Daoy (cell line): ENCODE measurements around the gene SOBP. TPM values are rescaled to one million over a fixed set of nuclear protein-coding genes. Genes with fewer than 3 reads are reported as not detected.

Experiments
- DNase-seq: peaks from one replicate; pipeline ENCODE4 v3.0.0-alpha.2; 2015; ENCODE audit warnings: low read depth
- total RNA-seq: library from RNA; depleted of rRNA; stranded (reverse); fragments of >200 nt; shearing (Covaris generic); gene quantifications from 2 replicates; pipeline ENCODE4 v1.2.3, GENCODE V29; 2014

SOBP gene
- total RNA-seq, 1 experiment from 2014 or later, result 2.1 TPM

DNA sequence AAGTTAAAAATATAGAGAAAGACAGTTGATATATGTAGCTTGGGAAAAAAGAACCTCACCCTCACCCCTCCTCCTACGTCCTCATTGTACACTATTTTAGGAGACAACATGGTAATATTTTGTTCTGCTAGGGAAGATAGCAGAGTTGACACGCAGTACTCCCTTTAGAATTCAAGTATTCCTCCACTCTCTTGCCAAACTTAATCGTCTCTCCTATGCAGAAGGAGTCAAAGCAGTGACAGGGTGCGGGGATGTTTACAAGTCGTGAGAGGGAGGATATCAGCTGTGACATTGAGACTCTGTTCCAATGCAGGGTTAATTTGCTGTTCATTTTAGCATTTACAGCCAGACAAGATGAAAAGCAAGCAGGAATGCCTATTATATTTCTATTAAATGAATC, 97.5 kb downstream of the SOBP start:
- DNase-seq, result no peak

DNA sequence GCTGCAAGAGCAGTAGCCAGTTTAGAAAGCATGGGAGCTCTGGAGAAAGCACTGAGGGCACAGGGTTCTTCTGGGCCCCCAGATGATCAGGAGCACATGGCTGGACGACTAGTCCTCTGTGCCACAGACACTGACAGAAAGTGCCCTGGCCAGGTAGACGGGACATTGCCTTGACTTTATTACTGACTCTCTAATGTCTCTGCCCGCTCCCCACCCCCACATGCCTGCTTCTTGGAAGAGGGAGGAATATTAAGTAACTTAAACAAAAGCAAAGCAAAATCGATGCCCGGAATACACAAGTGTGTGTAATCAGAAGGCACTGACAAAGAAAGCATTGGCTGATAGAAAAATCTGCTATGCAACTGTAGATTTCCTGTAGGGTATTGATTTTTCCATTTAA, 99.3 kb downstream of the SOBP start:
- no peak for DNase-seq

DNA sequence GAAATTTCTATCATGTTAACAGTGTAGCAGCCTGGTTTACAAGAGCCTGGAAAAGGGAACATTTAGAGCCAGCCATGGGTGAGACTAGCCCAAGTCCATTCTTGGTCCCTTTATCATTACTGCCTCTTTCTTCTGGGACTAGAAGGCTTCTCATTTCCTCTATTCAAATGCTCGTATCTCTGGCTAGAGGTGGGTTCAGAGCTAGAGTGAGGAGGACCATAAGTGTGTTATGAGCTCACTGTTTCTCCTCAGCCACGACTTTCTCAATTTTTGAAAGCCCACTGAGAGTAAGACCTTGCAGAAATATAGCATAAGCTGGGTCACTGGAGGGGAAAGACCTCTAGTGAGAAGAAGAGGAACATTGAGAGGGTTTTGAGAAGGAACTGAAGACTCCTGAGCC, 100.0 kb downstream of the SOBP start:
- DNase-seq, result no peak

DNA sequence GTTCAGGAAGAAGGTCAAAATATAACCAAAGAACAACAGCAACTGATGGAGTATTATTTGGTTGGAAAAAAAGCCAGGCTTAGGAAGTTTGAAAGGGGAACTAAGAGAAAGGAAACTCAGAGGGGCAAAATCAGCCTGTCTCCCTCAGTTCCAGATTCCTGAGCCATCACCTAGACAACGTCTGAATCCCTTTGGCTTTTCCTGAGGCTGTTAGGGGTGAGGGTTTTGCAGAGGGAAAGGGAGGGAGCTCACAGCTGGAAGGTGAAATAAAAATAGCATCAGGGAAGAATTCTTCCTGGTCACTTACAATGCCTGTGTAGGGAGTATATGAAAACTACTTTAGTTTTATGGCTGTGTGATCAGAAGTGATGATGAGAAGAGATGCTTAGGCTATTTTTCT, 100.5 kb downstream of the SOBP start:
- DNase-seq, result no peak

DNA sequence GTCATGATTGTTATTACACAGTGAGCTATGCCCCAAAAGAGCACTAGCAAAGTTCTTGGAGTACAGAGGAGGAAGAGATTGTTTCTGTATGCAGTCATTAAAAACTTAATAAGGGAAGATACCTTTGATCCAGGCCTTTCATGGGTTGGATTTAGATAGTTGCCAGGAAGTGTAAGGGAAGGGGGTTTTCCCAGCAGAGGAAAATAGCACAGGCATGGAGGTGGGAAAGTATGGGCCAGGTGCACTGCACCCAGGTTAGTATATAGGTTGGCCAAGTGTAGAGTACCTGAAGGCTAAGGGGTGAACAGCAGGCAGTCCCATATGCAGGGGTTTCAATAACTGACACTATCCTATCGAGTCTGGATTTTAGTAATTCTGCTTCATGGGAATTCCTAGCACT, 101.4 kb downstream of the SOBP start:
- no peak for DNase-seq

DNA sequence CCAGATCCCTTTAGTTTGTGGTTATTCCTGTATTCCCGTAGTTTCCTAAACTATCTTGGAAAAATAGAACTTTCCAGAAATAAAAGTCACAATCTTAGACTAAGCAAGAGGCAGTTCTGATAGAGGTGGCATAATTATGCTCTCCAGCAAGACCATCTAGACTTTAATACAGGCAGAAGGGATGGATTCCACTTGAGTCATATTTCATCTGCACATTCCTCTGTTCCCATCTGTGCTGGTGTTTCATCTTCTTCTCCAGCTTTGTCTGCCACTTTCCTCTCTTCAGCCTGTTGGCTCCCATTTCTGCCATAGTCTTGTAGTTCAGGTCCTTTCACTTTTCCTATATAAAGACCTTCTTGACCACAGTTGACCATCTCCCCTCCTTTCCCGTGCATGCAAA, 102.9 kb downstream of the SOBP start:
- DNase-seq, result no peak

DNA sequence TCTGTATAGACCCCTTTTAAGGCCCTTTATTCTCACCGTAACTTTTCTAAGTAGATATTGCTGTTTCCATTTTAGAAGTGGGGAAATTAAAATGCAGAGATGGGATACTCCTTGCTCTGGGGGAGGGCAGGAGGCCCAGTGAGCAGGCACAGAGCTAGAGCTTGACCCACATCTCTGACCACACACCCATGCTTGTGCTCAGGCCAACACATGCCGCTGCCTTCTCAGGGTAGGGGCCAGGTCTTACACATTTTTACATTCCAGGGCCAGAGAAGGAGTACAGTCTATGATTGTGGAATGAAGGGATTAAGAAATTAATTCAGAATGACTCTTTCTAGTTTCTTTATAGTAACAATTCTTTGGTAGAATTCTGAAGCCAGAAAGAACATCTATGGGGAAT, 104.8 kb downstream of the SOBP start:
- DNase-seq, result no peak

DNA sequence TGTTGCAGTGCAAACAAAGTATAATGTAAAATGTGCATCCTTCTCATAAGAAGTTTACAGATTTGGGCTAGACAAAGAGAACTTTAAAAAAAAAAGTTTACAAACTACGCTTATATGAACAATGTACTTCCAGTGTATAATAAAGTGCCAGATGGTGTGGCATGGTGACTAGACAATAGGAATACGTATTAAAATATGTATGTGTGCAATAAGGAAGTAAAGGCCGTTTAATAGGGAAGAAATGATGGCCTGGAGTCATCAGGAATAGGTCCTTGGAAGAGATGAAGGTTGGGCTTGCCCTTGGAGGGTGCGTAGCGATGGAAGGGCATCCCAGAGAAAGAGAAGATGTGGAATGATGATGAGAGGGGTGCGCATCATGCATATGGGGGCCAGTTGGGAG, 108.2 kb downstream of the SOBP start:
- DNase-seq, result no peak

DNA sequence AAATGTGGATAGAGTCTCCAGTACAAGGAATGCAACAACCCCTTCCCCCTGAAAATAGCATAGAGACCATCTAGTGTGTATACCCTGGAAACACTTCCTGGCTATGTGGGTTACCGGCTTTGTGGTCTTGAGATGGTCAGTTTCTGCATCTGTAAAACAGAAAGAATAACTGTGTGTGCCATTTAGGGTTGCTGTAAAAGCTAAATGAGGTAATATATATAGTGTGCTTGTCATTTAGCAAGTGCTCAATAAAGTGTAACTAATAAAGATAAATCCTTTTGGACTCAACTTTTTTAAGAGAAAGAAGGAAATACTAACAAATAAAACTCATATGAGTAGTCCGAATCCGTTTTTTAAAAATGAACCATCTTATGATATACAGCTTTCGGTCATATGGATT, 109.1 kb downstream of the SOBP start:
- no peak for DNase-seq

DNA sequence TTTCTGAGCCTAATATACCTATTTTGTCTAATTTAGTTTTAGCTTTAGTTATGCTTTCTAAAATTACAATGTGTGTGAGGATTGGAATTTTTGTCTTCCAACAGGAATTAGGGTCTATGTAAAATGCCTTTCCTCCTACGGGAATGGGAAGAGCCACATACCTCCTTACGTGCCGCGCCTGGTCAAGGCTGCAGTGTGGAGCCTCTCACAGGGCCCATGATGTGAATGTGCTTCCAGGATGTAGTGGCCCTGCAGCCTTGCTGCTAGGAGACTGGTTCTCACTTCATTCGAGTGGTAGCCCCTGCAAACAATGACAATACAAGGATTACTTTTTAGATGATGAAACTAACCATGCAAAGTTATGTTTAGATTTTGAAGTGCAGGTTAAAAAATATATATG, 110.2 kb downstream of the SOBP start:
- DNase-seq, result no peak

DNA sequence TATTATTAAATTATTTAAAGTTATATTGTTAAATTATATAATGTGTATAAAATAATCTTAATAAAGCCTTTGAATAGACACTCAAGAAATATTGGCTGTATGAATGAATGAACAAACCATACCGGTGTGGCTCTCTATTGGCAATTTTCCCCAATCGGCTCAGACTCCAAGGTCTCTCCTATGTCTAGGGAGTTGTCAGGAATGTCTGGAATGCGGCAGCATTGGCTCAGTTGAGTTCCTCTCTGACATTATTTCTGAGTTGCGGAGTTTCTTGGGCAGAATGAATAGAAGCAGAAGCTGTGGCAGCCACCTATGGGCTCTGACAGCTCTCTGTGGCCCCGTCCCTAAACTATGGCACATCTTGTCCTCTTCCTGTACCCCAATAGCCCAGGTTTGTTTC, 111.0 kb downstream of the SOBP start:
- DNase-seq, result peak; percentile 66

DNA sequence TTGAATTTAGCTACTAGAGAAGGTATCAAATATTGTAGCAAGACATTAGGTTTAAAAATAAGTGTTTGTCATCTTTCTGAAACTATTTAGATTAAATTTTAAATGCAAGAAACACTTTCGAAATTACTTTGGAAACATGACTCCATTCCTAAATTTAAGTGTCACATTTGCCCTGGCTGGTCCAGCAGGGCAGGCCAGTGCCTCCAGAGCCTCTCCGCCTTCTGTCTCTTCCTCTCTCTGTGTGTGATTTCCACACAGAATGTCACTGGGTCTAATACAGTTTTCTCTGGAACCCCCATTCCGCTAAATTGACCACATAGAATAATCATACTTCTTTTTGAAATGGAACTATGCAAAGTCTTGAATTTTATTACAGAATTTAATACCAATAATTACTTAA, 111.5 kb downstream of the SOBP start:
- no peak for DNase-seq

DNA sequence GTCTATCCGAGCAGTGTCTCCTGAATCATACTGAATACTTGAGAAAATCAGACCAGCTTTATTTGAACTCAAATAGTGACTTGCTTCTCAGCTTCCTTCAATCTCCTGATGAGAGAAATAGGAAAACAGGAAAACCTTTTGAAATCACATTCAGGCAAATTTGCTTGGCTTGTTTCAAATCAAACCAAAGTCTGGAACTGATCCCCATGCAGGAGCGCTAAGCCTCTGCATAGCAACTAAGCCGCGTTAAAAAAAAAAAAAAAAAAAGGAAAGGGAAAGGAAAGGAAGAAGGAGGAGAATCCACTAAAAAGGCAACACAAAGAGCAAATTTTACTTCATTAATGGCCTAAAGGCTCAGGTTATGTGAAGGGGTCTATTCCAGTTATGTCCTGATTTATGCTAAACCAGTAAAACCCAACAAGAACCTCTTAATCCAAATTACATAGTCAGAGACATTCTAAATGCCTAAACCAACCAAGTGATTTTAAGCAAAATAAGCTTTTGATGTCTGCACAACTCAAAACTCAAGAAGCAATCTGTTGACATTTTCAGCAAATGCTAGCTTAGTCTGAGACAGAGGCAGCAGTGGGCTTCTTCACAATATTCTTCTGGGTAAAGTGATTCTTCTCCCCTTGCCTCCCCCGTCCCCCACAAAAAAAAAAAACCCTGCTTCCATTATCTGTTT, 112.5 kb downstream of the SOBP start:
- DNase-seq, result no peak

DNA sequence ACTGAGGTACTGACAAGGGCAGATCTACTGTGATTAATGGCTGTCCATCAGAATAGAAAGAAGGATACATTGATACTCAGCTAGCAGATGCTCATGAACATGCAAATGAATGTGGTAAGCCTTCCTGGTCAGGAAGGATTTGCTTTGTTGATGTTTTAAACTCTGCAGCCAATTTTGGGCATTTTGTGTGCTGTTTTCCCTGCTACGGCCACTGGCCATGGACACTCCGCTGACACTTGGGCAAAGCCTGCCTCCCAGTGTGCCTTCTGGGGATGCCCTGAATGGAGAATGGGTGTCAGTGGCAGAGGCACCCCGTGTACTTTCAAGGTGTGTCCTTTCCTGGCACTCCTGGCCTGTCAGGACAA, 113.1 kb downstream of the SOBP start:
- DNase-seq, result no peak

DNA sequence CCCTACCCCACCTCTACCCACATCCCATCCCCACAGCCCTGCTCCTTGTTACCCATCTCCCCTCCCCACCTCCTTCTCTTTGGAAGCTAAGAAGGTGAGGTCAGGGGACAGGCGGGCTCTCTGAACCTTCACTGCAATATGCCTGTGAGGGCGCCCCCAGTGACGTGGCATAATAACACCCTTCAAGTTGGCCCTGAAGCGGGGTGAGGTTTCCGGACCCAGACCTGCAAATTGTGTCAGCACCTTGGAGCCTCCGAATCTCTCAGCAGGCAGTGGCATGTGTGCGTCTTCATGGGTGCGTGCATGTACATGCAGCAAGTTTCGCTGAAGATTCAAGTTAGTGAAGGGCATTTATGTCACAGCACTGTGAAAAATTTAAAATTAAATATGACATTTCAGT, 114.6 kb downstream of the SOBP start:
- DNase-seq, result no peak

DNA sequence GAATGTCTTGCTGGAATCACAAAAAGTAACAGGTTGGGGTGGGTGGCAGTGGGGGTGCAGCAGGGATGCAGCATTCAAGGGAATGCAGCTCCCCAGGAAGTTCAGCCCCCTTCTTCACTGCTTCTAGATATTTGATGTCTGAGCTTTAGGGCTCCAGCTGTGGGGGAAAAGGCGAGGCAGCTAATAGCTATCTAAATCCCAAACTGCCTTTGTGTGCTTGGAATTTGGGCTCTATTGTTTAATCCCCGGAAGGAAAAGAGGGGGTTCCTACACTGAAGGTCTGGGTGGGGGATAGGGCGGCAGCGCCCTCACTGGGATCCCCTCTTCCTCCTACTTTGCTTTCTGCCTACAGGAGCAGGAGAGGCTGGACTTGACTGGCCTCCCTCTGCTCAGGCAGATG, 116.5 kb downstream of the SOBP start:
- DNase-seq, result no peak

DNA sequence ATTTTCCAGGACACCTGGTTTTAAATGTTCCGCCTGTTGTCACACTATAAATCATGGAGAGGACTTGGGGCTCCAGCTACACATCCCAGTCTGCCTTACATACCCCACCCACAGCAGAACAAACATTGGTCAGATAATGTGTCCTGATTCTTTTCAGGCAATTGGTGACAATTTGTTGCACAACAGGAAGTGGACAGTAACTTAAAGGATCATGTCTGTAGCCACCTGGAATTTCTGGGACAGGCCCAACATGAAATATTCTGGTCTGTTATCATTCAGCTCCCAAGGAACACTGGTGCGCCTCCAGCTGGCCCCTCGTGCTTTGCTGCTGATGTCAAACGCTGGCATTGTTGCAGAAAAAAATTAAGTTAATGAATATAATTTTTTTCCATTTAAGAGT, 117.2 kb downstream of the SOBP start:
- no peak for DNase-seq

DNA sequence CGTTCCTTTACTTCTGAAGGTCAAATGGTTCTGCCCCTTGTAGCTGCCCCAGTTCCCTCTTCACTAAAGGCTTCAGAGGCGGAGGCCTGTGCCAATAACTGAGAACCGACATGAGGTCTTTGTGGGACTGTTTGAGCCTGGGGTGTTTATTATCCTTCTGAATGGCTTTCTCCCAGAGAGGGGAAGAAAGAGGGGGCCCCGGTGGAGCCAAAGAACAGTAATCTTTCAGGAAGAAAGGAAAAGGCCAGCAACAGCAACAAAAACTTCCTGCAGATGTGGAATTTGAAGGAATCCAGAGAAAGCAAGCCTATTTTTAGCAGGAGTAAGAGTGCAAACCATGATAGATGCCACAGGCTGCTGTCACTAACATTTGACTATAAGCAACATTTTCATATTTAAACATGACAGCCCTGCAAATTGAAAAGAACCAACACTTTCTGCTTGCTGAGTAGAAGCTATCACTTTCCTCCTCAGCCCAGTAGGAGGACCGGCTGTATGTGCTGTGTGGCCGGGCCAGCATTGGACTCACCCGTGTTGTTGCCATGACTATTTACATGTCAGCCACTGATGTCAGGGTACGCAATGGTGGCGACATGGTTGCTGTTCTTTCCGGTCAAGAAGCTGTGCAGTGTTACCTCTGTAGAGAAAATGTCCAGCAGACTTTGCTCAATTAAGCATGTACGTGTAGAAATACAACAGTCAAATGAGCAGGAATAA, 121.3 kb downstream of the SOBP start:
- DNase-seq, result no peak

DNA sequence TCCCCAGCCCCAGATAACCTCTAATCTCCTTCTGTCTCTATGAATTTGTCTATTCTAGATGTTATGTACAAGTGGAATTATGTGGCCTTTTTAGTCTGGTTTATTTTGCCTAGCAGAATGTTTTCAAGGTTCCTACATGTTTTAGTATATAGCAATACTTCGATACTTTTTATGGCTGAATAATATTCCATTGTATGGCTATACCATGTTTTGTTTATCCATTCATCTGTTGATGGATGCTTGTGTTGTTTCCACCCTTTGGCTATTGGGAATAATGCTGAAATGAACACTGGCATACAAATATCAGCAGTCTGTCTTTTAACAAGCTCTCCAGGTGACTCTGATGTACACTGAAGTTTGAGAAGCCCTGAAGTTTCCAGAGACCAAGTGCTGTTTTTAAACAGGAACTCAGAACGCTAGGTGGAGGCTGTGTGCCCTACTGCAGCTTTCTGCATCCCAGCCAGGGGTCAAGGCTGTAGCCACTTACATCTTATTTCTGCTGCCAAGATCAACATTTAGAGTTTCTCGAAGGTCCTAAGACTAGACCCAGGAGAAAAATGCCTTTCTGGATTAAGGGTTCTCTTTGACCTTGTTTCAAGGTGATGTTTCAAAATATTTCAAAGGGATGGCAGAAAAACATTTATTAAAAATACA, 123.0 kb downstream of the SOBP start:
- DNase-seq, result no peak

DNA sequence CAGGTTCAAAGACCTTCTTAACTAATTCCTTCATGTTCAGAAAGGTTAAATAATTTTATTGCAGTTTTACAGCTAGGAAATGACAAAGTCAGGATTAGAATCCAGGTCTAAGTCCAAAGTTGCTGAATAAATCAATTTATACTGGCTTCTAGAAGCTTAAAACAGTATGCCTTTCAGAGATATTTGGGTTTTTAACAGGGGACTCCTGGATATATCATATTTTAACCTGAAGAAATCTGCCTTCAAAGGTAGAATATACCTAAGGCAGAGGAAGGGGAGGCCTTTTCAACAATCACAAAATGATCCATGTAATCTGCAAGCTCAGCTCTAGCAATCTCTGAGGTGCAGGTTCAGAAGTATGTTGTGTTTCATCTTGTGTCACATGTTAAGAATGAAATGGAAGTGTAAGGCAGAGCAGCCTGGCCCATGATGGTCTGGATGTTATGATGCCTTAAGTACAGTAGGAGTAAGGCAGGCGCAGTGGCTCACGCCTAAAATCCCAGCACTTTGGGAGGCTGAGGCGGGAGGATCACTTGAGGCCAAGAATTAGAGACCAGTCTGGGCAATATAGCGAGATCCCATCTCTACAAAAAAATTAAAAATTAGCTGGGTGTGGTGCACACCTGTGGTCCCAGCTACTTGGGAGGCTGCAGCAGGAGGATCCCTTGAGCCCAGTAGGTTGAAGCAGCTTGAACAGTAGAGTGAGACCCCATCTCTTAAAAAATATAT, 123.9 kb downstream of the SOBP start:
- no peak for DNase-seq

DNA sequence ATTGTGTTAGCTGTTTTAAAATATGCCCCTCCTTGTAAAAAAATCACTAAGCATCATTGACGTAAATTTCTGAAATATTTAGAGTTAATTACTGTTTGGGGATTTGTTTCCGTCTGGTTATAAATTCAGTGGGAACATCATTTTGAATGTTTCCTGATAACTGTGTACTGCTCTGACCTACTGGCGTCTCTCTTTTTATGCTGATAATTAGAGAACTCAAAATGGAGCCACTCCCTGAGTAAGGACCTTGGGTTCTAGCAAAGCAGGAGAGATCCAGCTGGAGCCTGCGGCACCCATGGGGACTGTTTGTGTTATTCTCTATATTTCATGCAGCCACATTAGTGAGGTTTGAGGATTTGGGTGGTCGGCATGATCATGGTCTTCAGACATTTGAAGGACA, 124.9 kb downstream of the SOBP start:
- DNase-seq, result no peak

DNA sequence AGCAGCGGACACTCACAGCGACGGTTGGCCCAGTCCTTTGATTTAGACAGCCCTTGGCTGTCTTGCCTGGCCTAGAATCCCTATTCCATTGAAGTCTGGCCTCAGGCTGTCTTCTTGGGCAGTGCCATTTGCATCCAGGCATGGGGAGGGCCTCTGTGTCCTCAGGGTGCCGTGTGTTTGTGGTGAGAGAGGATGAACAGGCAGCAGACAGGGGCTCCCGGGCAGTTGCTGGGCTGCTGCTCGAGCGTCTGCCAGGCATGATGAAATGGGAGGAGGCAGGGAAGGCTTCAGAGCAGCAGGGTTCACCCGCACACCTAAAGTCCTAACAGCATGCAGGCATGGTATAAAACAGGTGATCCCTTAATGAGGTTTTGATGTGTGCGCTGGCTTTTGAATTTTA, 126.9 kb downstream of the SOBP start:
- no peak for DNase-seq
